HG03432 (cell line): ENCODE data around the gene GPS1.

Experiments
- ATAC-seq: cut with Tn5 transposase; IDR thresholded peaks from one replicate; pipeline ENCODE4 v1.9.1; 2021; ENCODE audit warnings: mild to moderate bottlenecking, moderate library complexity; ENCODE audit not compliant: unreplicated experiment

The GPS1 gene

GRCh38 chr17:82041144-82041814 lies 10.4 kb upstream of the GPS1 start:
- no peak for ATAC-seq

- no peak for ATAC-seq
Measured at GRCh38 chr17:82042649-82043048, 9.0 kb upstream of the GPS1 start.

GRCh38 chr17:82043507-82043906 lies 8.2 kb upstream of the GPS1 start:
- ATAC-seq: no peak

GRCh38 chr17:82045936-82046484 lies 5.7 kb upstream of the GPS1 start:
- no peak for ATAC-seq

GRCh38 chr17:82046903-82047302 lies 4.8 kb upstream of the GPS1 start:
- ATAC-seq: no peak

GRCh38 chr17:82047379-82047778 lies 4.3 kb upstream of the GPS1 start:
- no peak for ATAC-seq

- ATAC-seq: no peak
Measured at GRCh38 chr17:82047914-82048570, 3.7 kb upstream of the GPS1 start.

GRCh38 chr17:82048571-82048971 lies 3.1 kb upstream of the GPS1 start:
- ATAC-seq: no peak

- no peak for ATAC-seq
Measured at GRCh38 chr17:82049106-82049505, 2.6 kb upstream of the GPS1 start.

GRCh38 chr17:82049521-82049971 lies 2.2 kb upstream of the GPS1 start:
- ATAC-seq: no peak

- no peak for ATAC-seq
Measured at GRCh38 chr17:82050152-82050760, 1.4 kb upstream of the GPS1 start.

GRCh38 chr17:82050761-82051641 lies 697 bp upstream of the GPS1 start:
- ATAC-seq: no peak

- ATAC-seq: no peak
Measured at GRCh38 chr17:82052638-82053059, 951 bp downstream of the GPS1 start.

GRCh38 chr17:82053130-82053529 lies 1.4 kb downstream of the GPS1 start:
- no peak for ATAC-seq

- no peak for ATAC-seq
Measured at GRCh38 chr17:82053556-82054263, 2.0 kb downstream of the GPS1 start.

GRCh38 chr17:82054351-82055022 lies 2.8 kb downstream of the GPS1 start:
- ATAC-seq: no peak

- ATAC-seq: no peak
Measured at GRCh38 chr17:82055023-82055964, 3.6 kb downstream of the GPS1 start.

GRCh38 chr17:82055965-82056728 lies 4.4 kb downstream of the GPS1 start:
- ATAC-seq: no peak
